C4-2B (cell line): Measurements from ENCODE around the gene ELOA2.

Experiments used
- H3K27ac ChIP-seq: fragments of 450-650 bp; 2 replicates; pipeline ENCODE4 v1.5.1; 2017
- CTCF ChIP-seq: fragments of 450-650 bp; conservative IDR thresholded peaks from 2 replicates; pipeline ENCODE4 v1.5.1; 2017; ENCODE audit warnings: mild to moderate bottlenecking
- ZFX ChIP-seq: fragments of 450-650 bp; IDR thresholded peaks from 2 replicates; pipeline ENCODE4 v1.6.1; 2017

Gene ELOA2

GRCh38 chr18:47035156-47035671, at the start of gene ELOA2:
Gene ELOA2, minus strand, starts transcription at chr18:47035621. Its CDS starts 357 bp downstream, at chr18:47035264.
- H3K27ac ChIP-seq: no peak within 1 kb of the TSS
- TF ChIP-seq CTCF (no peak), ZFX (no peak)

- no peak overlapping the region for H3K27ac ChIP-seq
- TF ChIP-seq ZFX (no peak), CTCF (no peak)
These were observed 46.2 kb upstream of the ELOA2 start for GRCh38 chr18:47081578-47081977.

GRCh38 chr18:47080872-47081271, 45.5 kb upstream of the ELOA2 start:
- TF ChIP-seq ZFX: no peak
- TF ChIP-seq CTCF: no peak
- H3K27ac ChIP-seq: no peak overlapping the region

- no peak overlapping the region for H3K27ac ChIP-seq
- TF ChIP-seq CTCF (no peak), ZFX (no peak)
These were observed 41.7 kb upstream of the ELOA2 start for GRCh38 chr18:47077111-47077510.

- TF ChIP-seq ZFX (no peak), CTCF (no peak)
- no peak overlapping the region for H3K27ac ChIP-seq
These were observed 39.9 kb upstream of the ELOA2 start for GRCh38 chr18:47075098-47075883.

GRCh38 chr18:47067648-47068047, 32.2 kb upstream of the ELOA2 start:
- no peak for TF ChIP-seq CTCF
- no peak for TF ChIP-seq ZFX
- H3K27ac ChIP-seq: no peak overlapping the region

- TF ChIP-seq ZFX (no peak), CTCF (no peak)
- no peak overlapping the region for H3K27ac ChIP-seq
These were observed 27.7 kb upstream of the ELOA2 start for GRCh38 chr18:47063096-47063495.
